Activated naive CD4-positive, alpha-beta T cell treated with anti-CD3 and anti-CD28 coated beads, Interleukin-2, amount 50 U/mL, for 24 hours (primary cell): ENCODE data around the gene PIEZO2.

Experiments used
- H3K27ac Mint-ChIP-seq: one replicate; pipeline ENCODE4 v1.8.0; 2021; ENCODE audit warnings: mild to moderate bottlenecking, mixed read lengths
- H3K27me3 Mint-ChIP-seq: one replicate; pipeline ENCODE4 v1.8.0; 2021; ENCODE audit warnings: mixed read lengths
- H3K36me3 Mint-ChIP-seq: one replicate; pipeline ENCODE4 v1.8.0; 2021; ENCODE audit warnings: mixed read lengths
- H3K4me1 Mint-ChIP-seq: one replicate; pipeline ENCODE4 v1.8.0; 2021; ENCODE audit warnings: mixed read lengths
- H3K4me3 Mint-ChIP-seq: one replicate; pipeline ENCODE4 v1.8.0; 2021; ENCODE audit warnings: mild to moderate bottlenecking, mixed read lengths
- H3K9me3 Mint-ChIP-seq: one replicate; pipeline ENCODE4 v1.8.0; 2021; ENCODE audit warnings: mixed read lengths

Gene PIEZO2

GRCh38 chr18:11009869-11010268 is 139.5 kb downstream of the PIEZO2 start:
- peaks cover 4% of the 10 kb centered on the region for H3K9me3 Mint-ChIP-seq
- no peaks in the 10 kb centered on the region for H3K27me3 Mint-ChIP-seq
- H3K4me1 Mint-ChIP-seq, result no peaks in the 10 kb centered on the region
- H3K36me3 Mint-ChIP-seq, result no peaks in the 10 kb centered on the region
- no peak overlapping the region for H3K4me3 Mint-ChIP-seq
- H3K27ac Mint-ChIP-seq, result no peak overlapping the region

GRCh38 chr18:11009147-11009546 is 140.2 kb downstream of the PIEZO2 start:
- H3K4me1 Mint-ChIP-seq, result no peaks in the 10 kb centered on the region
- no peaks in the 10 kb centered on the region for H3K27me3 Mint-ChIP-seq

GRCh38 chr18:11008505-11008904 is 140.9 kb downstream of the PIEZO2 start:
- no peaks in the 10 kb centered on the region for H3K27me3 Mint-ChIP-seq
- H3K4me3 Mint-ChIP-seq, result no peak overlapping the region
- H3K9me3 Mint-ChIP-seq, result peaks cover 4% of the 10 kb centered on the region
- H3K4me1 Mint-ChIP-seq, result no peaks in the 10 kb centered on the region
- H3K27ac Mint-ChIP-seq, result no peak overlapping the region
- no peaks in the 10 kb centered on the region for H3K36me3 Mint-ChIP-seq

More at GRCh38 chr18:11009147-11009546, 140.2 kb downstream of the PIEZO2 start:
- no peak overlapping the region for H3K27ac Mint-ChIP-seq
- H3K4me3 Mint-ChIP-seq, result no peak overlapping the region
- no peaks in the 10 kb centered on the region for H3K36me3 Mint-ChIP-seq
- peaks cover 4% of the 10 kb centered on the region for H3K9me3 Mint-ChIP-seq

GRCh38 chr18:11005528-11005927 is 143.8 kb downstream of the PIEZO2 start:
- Mint-ChIP-seq H3K27ac (no peak overlapping the region), H3K27me3 (no peaks in the 10 kb centered on the region), H3K9me3 (peaks cover 4% of the 10 kb centered on the region), H3K36me3 (no peaks in the 10 kb centered on the region), H3K4me1 (no peaks in the 10 kb centered on the region), H3K4me3 (no peak overlapping the region)

- H3K27me3 Mint-ChIP-seq, result no peaks in the 10 kb centered on the region
- no peaks in the 10 kb centered on the region for H3K4me1 Mint-ChIP-seq
- no peak overlapping the region for H3K4me3 Mint-ChIP-seq
- peaks cover 4% of the 10 kb centered on the region for H3K9me3 Mint-ChIP-seq
- no peaks in the 10 kb centered on the region for H3K36me3 Mint-ChIP-seq
- H3K27ac Mint-ChIP-seq, result no peak overlapping the region
Observed at GRCh38 chr18:11004951-11005350, 144.4 kb downstream of the PIEZO2 start.

GRCh38 chr18:11004294-11004693 is 145.1 kb downstream of the PIEZO2 start:
- H3K9me3 Mint-ChIP-seq, result peaks cover 4% of the 10 kb centered on the region
- H3K4me1 Mint-ChIP-seq, result no peaks in the 10 kb centered on the region
- no peak overlapping the region for H3K4me3 Mint-ChIP-seq
- H3K27ac Mint-ChIP-seq, result no peak overlapping the region
- H3K36me3 Mint-ChIP-seq, result no peaks in the 10 kb centered on the region
- no peaks in the 10 kb centered on the region for H3K27me3 Mint-ChIP-seq

GRCh38 chr18:11002796-11003195 is 146.6 kb downstream of the PIEZO2 start:
- Mint-ChIP-seq H3K9me3 (peaks cover 4% of the 10 kb centered on the region), H3K4me3 (no peak overlapping the region), H3K36me3 (no peaks in the 10 kb centered on the region), H3K27me3 (no peaks in the 10 kb centered on the region), H3K4me1 (no peaks in the 10 kb centered on the region), H3K27ac (no peak overlapping the region)

GRCh38 chr18:11002277-11002676 is 147.1 kb downstream of the PIEZO2 start:
- Mint-ChIP-seq H3K36me3 (no peaks in the 10 kb centered on the region), H3K27ac (no peak overlapping the region), H3K9me3 (peaks cover 2% of the 10 kb centered on the region), H3K4me3 (no peak overlapping the region), H3K27me3 (no peaks in the 10 kb centered on the region), H3K4me1 (no peaks in the 10 kb centered on the region)

- H3K27me3 Mint-ChIP-seq, result no peaks in the 10 kb centered on the region
- no peak overlapping the region for H3K27ac Mint-ChIP-seq
- H3K4me1 Mint-ChIP-seq, result no peaks in the 10 kb centered on the region
- H3K36me3 Mint-ChIP-seq, result peaks cover 2% of the 10 kb centered on the region
- peaks cover 8% of the 10 kb centered on the region for H3K9me3 Mint-ChIP-seq
- no peak overlapping the region for H3K4me3 Mint-ChIP-seq
Observed at GRCh38 chr18:11000071-11000470, 149.3 kb downstream of the PIEZO2 start.

GRCh38 chr18:10997885-10998284 is 151.5 kb downstream of the PIEZO2 start:
- Mint-ChIP-seq H3K4me3 (no peak overlapping the region), H3K36me3 (peaks cover 2% of the 10 kb centered on the region), H3K27ac (no peak overlapping the region), H3K27me3 (no peaks in the 10 kb centered on the region), H3K4me1 (no peaks in the 10 kb centered on the region), H3K9me3 (peaks cover 13% of the 10 kb centered on the region)

- no peaks in the 10 kb centered on the region for H3K27me3 Mint-ChIP-seq
- H3K4me1 Mint-ChIP-seq, result no peaks in the 10 kb centered on the region
- H3K9me3 Mint-ChIP-seq, result peaks cover 13% of the 10 kb centered on the region
- H3K4me3 Mint-ChIP-seq, result no peak overlapping the region
- H3K27ac Mint-ChIP-seq, result no peak overlapping the region
- H3K36me3 Mint-ChIP-seq, result peaks cover 2% of the 10 kb centered on the region
Observed at GRCh38 chr18:10995550-10995949, 153.8 kb downstream of the PIEZO2 start.

- peaks cover 23% of the 10 kb centered on the region for H3K9me3 Mint-ChIP-seq
- no peaks in the 10 kb centered on the region for H3K27me3 Mint-ChIP-seq
- no peaks in the 10 kb centered on the region for H3K36me3 Mint-ChIP-seq
- H3K4me3 Mint-ChIP-seq, result no peak overlapping the region
- H3K4me1 Mint-ChIP-seq, result no peaks in the 10 kb centered on the region
- H3K27ac Mint-ChIP-seq, result no peak overlapping the region
Observed at GRCh38 chr18:10989486-10989885, 159.9 kb downstream of the PIEZO2 start.

GRCh38 chr18:10985689-10986088 is 163.7 kb downstream of the PIEZO2 start:
- Mint-ChIP-seq H3K27ac (no peak overlapping the region), H3K9me3 (peaks cover 19% of the 10 kb centered on the region), H3K27me3 (no peaks in the 10 kb centered on the region), H3K4me1 (no peaks in the 10 kb centered on the region), H3K36me3 (no peaks in the 10 kb centered on the region), H3K4me3 (no peak overlapping the region)

GRCh38 chr18:10979411-10979810 is 170.0 kb downstream of the PIEZO2 start:
- Mint-ChIP-seq H3K4me3 (no peak overlapping the region), H3K9me3 (no peaks in the 10 kb centered on the region), H3K27me3 (no peaks in the 10 kb centered on the region), H3K27ac (no peak overlapping the region), H3K36me3 (no peaks in the 10 kb centered on the region), H3K4me1 (no peaks in the 10 kb centered on the region)

GRCh38 chr18:10977042-10977441 is 172.3 kb downstream of the PIEZO2 start:
- Mint-ChIP-seq H3K36me3 (no peaks in the 10 kb centered on the region), H3K9me3 (no peaks in the 10 kb centered on the region), H3K27ac (no peak overlapping the region), H3K4me1 (no peaks in the 10 kb centered on the region), H3K27me3 (no peaks in the 10 kb centered on the region), H3K4me3 (no peak overlapping the region)

GRCh38 chr18:10973567-10974203 is 175.7 kb downstream of the PIEZO2 start:
- H3K36me3 Mint-ChIP-seq, result no peaks in the 10 kb centered on the region
- H3K27ac Mint-ChIP-seq, result no peak overlapping the region
- H3K4me3 Mint-ChIP-seq, result no peak overlapping the region
- no peaks in the 10 kb centered on the region for H3K4me1 Mint-ChIP-seq
- no peaks in the 10 kb centered on the region for H3K9me3 Mint-ChIP-seq
- H3K27me3 Mint-ChIP-seq, result no peaks in the 10 kb centered on the region

GRCh38 chr18:10971717-10972116 is 177.7 kb downstream of the PIEZO2 start:
- Mint-ChIP-seq H3K27ac (no peak overlapping the region), H3K36me3 (no peaks in the 10 kb centered on the region), H3K4me3 (no peak overlapping the region), H3K4me1 (no peaks in the 10 kb centered on the region), H3K27me3 (no peaks in the 10 kb centered on the region), H3K9me3 (no peaks in the 10 kb centered on the region)
